K562 (cell line): Measurements from ENCODE around the gene MICOS13. TPM values are rescaled to one million over a fixed set of nuclear protein-coding genes. Genes with fewer than 3 reads are reported as not detected.
A peak's percentile ranks its signal among the peaks of the same experiment; 100 is the strongest.

Experiments used
- ATF1 ChIP-seq, 2 experiments: fragments of 450-650 bp in 1 of 2; IDR thresholded peaks; 2 replicates each; pipeline ENCODE4 v1.6.1; 2016; ENCODE audit warnings: missing compliant biosample characterization in 1 of 2, missing genetic modification characterization in 1 of 2
- CBX3 ChIP-seq, 2 experiments: IDR thresholded peaks; 1 replicate in 1 of 2; 2 replicates in 1 of 2; pipeline ENCODE4 v1.6.1; 2012; ENCODE audit warnings: inconsistent platforms in 2 of 2, low read length in 2 of 2, borderline replicate concordance in 1 of 2, control low read depth in 1 of 2
- EGR1 ChIP-seq: fragments of 450-650 bp; conservative IDR thresholded peaks from 2 replicates; pipeline ENCODE4 v1.6.1; 2017; ENCODE audit warnings: mild to moderate bottlenecking
- ETV5 ChIP-seq: sonication (generic); formaldehyde crosslinking; IDR thresholded peaks from 2 replicates; pipeline ENCODE4 v1.4.0; 2020; ENCODE audit warnings: low read depth, mild to moderate bottlenecking, missing genetic modification reagents
- IRF2 ChIP-seq: sonication (generic); formaldehyde crosslinking; IDR thresholded peaks from 2 replicates; pipeline ENCODE4 v1.8.1; 2022; ENCODE audit warnings: mild to moderate bottlenecking, missing genetic modification reagents
- MYNN ChIP-seq, 2 experiments: sonication (generic); formaldehyde crosslinking in 1 of 2; IDR thresholded peaks; 2 replicates each; pipeline versions ENCODE4 v1.5.0 to v1.6.1; 2016 to 2020; ENCODE audit warnings: antibody characterized with exemption in 1 of 2, missing genetic modification reagents in 1 of 2
- STAG1 ChIP-seq: sonication (generic); formaldehyde crosslinking; IDR thresholded peaks from 2 replicates; pipeline ENCODE4 v1.5.0; 2020; ENCODE audit warnings: missing genetic modification reagents, borderline replicate concordance
- STAT5B ChIP-seq: fragments of 250-450 bp; sonication (Bioruptor Pico); IDR thresholded peaks from 2 replicates; pipeline ENCODE4 v1.8.0; 2021; ENCODE audit warnings: mild to moderate bottlenecking, inconsistent platforms
- TAL1 ChIP-seq: fragments of 450-650 bp; IDR thresholded peaks from 2 replicates; pipeline ENCODE4 v1.6.1; 2016; ENCODE audit warnings: mild to moderate bottlenecking
- TCF7 ChIP-seq: sonication (generic); IDR thresholded peaks from 2 replicates; pipeline ENCODE4 v1.6.1; 2016; ENCODE audit warnings: antibody characterized with exemption, borderline replicate concordance
- THRAP3 ChIP-seq: fragments of 450-650 bp; IDR thresholded peaks from 2 replicates; pipeline ENCODE4 v1.6.1; 2016; ENCODE audit warnings: mild to moderate bottlenecking, inconsistent platforms, borderline replicate concordance
- ZBTB7A ChIP-seq: IDR thresholded peaks from 2 replicates; pipeline ENCODE4 v1.6.1; 2011; ENCODE audit warnings: low read depth, mild to moderate bottlenecking, low read length, moderate library complexity, borderline replicate concordance; ENCODE audit not compliant: control insufficient read depth
- ZNF561 ChIP-seq: fragments of 450-650 bp; formaldehyde crosslinking; conservative IDR thresholded peaks from 2 replicates; pipeline ENCODE4 v1.4.0; 2020; ENCODE audit warnings: mild to moderate bottlenecking, moderate library complexity
- ZNF584 ChIP-seq: fragments of 200-800 bp; sonication (Bioruptor generic); IDR thresholded peaks from 2 replicates; pipeline ENCODE4 v1.6.1; 2016; ENCODE audit warnings: low read depth, mild to moderate bottlenecking, missing genetic modification characterization, missing compliant biosample characterization
- polyA plus RNA-seq, 8 experiments: library from polyadenylated mRNA; depleted of rRNA in 4 of 8; stranded (reverse) in 5 of 8; unstranded in 3 of 8; fragments of >200 nt; fragmentation: Nextera tagmentation in 2 of 8; fragmentation: Illumina TruSeq in 1 of 8; extraction: Ambion mirVana in 2 of 8; extraction: Trizol in 1 of 8; gene quantifications; 2 replicates each; pipeline versions ENCODE4 v1.2.1 to v1.2.3, GENCODE V29; 2011 to 2014; ENCODE audit warnings: inconsistent platforms in 1 of 8, missing spikeins in 1 of 8
- total RNA-seq, 7 experiments: library from RNA; depleted of rRNA in 6 of 7; stranded (reverse); fragments of >200 nt in 6 of 7; fragmentation: Illumina TruSeq in 2 of 7; extraction: Trizol in 2 of 7; gene quantifications; 2 replicates each; pipeline versions ENCODE4 v1.2.1 to v1.2.3, GENCODE V29; 2011 to 2021; ENCODE audit warnings: low replicate concordance in 1 of 7
- TF ChIP-seq, protein P1 (sequence below): sonication (generic); formaldehyde crosslinking; IDR thresholded peaks from 2 replicates; pipeline ENCODE4 v1.8.0; 2022; ENCODE audit warnings: mild to moderate bottlenecking, missing genetic modification reagents, borderline replicate concordance
- TF ChIP-seq, protein P2 (sequence below): sonication (generic); formaldehyde crosslinking; IDR thresholded peaks from 2 replicates; pipeline ENCODE4 v1.8.1; 2022; ENCODE audit warnings: missing genetic modification reagents
- TF ChIP-seq, protein P3 (sequence below): sonication (generic); formaldehyde crosslinking; IDR thresholded peaks from 2 replicates; pipeline ENCODE4 v1.9.0; 2022; ENCODE audit warnings: mild to moderate bottlenecking, missing genetic modification reagents
- TF ChIP-seq, protein P4 (sequence below): fragments of 250-450 bp; sonication (Bioruptor Pico); IDR thresholded peaks from 2 replicates; pipeline ENCODE4 v1.8.0; 2022; ENCODE audit warnings: moderate library complexity, mild to moderate bottlenecking, inconsistent platforms
- TF ChIP-seq, protein P5 (sequence below): fragments of 450-650 bp; formaldehyde crosslinking; IDR thresholded peaks from 2 replicates; pipeline ENCODE4 v1.4.0; 2020; ENCODE audit warnings: mild to moderate bottlenecking, mixed read lengths

Gene MICOS13
- total and polyA plus RNA-seq, 9 of the 15 experiments (the other 6 are each of a cell fraction or from before 2014, with no cell fraction given) = 15.5 to 220 (median 49.4) TPM

DNA sequence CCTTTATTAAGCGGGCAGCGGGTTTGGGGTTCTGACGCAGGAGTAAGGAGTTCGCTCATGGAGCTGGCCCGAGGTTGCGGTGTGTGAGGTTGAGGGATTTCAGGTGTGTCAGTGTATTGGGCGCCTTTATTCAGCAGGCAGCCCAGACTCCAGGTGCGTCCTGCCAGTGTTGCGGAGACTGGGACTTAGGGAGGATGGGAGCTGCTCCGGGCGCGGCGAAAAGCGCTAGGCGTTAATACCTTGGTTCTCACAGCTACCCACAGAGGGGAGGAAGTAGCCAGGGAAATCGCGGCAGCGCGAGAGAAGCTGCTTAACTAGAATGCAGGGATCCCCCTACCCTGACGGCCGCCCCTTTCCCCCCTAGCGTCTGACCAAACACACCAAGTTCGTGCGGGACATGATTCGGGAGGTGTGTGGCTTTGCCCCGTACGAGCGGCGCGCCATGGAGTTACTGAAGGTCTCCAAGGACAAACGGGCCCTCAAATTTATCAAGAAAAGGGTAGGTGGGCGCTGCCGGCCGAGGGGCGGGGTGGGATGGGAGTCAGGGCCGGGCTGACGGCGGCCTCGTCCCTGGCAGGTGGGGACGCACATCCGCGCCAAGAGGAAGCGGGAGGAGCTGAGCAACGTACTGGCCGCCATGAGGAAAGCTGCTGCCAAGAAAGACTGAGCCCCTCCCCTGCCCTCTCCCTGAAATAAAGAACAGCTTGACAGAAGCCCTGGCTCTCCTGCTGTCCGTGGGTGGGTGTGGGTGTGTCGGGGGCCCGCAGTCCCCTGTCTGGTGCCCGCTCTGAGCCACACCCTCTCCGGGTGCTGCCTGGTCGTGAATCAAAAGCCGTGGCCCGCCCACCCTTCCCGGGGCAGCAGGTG is 10.9 kb upstream of the MICOS13 start (continued):
- TF ChIP-seq, protein P1, sequence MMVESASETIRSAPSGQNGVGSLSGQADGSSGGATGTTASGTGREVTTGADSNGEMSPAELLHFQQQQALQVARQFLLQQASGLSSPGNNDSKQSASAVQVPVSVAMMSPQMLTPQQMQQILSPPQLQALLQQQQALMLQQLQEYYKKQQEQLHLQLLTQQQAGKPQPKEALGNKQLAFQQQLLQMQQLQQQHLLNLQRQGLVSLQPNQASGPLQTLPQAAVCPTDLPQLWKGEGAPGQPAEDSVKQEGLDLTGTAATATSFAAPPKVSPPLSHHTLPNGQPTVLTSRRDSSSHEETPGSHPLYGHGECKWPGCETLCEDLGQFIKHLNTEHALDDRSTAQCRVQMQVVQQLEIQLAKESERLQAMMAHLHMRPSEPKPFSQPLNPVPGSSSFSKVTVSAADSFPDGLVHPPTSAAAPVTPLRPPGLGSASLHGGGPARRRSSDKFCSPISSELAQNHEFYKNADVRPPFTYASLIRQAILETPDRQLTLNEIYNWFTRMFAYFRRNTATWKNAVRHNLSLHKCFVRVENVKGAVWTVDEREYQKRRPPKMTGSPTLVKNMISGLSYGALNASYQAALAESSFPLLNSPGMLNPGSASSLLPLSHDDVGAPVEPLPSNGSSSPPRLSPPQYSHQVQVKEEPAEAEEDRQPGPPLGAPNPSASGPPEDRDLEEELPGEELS (CRISPR knock-in tag) = no peak
- TF ChIP-seq ZNF584 (CRISPR knock-in tag) (no peak), ETV5 (CRISPR knock-in tag) (no peak), ZNF561 (CRISPR knock-in tag) (no peak), TAL1 (no peak), ATF1 (CRISPR knock-in tag; IDR thresholded peaks at IDR 0.05) (no peak), ATF1 (tag; IDR thresholded peaks at IDR 0.05) (no peak), THRAP3 (no peak), STAG1 (CRISPR knock-in tag) (no peak), CBX3 (IDR thresholded peaks at IDR 0.05; ENCODE audit: borderline replicate concordance in 1 of 2, low read length in 2 of 2) (no peak), STAT5B (CRISPR knock-in tag) (no peak), TCF7 (no peak), EGR1 (peak; percentile 71), IRF2 (CRISPR knock-in tag) (no peak), MYNN (IDR thresholded peaks at IDR 0.05) (peak; percentile 70; the same call in 1 of the 2 replicates), MYNN (CRISPR knock-in tag; IDR thresholded peaks at IDR 0.05) (no peak), ZBTB7A (peak; percentile 32; the same call in 1 of the 2 replicates)
- TF ChIP-seq, protein P2, sequence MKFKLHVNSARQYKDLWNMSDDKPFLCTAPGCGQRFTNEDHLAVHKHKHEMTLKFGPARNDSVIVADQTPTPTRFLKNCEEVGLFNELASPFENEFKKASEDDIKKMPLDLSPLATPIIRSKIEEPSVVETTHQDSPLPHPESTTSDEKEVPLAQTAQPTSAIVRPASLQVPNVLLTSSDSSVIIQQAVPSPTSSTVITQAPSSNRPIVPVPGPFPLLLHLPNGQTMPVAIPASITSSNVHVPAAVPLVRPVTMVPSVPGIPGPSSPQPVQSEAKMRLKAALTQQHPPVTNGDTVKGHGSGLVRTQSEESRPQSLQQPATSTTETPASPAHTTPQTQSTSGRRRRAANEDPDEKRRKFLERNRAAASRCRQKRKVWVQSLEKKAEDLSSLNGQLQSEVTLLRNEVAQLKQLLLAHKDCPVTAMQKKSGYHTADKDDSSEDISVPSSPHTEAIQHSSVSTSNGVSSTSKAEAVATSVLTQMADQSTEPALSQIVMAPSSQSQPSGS (CRISPR knock-in tag) = no peak
- TF ChIP-seq, protein P3, sequence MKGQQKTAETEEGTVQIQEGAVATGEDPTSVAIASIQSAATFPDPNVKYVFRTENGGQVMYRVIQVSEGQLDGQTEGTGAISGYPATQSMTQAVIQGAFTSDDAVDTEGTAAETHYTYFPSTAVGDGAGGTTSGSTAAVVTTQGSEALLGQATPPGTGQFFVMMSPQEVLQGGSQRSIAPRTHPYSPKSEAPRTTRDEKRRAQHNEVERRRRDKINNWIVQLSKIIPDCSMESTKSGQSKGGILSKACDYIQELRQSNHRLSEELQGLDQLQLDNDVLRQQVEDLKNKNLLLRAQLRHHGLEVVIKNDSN = no peak
- TF ChIP-seq, protein P4, sequence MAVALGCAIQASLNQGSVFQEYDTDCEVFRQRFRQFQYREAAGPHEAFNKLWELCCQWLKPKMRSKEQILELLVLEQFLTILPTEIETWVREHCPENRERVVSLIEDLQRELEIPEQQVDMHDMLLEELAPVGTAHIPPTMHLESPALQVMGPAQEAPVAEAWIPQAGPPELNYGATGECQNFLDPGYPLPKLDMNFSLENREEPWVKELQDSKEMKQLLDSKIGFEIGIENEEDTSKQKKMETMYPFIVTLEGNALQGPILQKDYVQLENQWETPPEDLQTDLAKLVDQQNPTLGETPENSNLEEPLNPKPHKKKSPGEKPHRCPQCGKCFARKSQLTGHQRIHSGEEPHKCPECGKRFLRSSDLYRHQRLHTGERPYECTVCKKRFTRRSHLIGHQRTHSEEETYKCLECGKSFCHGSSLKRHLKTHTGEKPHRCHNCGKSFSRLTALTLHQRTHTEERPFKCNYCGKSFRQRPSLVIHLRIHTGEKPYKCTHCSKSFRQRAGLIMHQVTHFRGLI (CRISPR knock-in tag) = no peak
- TF ChIP-seq, protein P5, sequence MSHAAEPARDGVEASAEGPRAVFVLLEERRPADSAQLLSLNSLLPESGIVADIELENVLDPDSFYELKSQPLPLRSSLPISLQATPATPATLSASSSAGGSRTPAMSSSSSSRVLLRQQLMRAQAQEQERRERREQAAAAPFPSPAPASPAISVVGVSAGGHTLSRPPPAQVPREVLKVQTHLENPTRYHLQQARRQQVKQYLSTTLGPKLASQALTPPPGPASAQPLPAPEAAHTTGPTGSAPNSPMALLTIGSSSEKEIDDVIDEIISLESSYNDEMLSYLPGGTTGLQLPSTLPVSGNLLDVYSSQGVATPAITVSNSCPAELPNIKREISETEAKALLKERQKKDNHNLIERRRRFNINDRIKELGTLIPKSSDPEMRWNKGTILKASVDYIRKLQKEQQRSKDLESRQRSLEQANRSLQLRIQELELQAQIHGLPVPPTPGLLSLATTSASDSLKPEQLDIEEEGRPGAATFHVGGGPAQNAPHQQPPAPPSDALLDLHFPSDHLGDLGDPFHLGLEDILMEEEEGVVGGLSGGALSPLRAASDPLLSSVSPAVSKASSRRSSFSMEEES (CRISPR knock-in tag) = no peak
